ENCODE data around the gene SCN1B. TPM values are rescaled to one million over a fixed set of nuclear protein-coding genes. Genes with fewer than 3 reads are reported as not detected.
A peak's percentile ranks its signal among the peaks of the same experiment; 100 is the strongest.

The SCN1B gene
- total and polyA plus RNA-seq, 10 of the 15 experiments (the other 5 are each of a cell fraction or from before 2014, with no cell fraction given): 0.04 to 0.54 (median 0.11) TPM; not detected in 3

- TF ChIP-seq, protein P1, sequence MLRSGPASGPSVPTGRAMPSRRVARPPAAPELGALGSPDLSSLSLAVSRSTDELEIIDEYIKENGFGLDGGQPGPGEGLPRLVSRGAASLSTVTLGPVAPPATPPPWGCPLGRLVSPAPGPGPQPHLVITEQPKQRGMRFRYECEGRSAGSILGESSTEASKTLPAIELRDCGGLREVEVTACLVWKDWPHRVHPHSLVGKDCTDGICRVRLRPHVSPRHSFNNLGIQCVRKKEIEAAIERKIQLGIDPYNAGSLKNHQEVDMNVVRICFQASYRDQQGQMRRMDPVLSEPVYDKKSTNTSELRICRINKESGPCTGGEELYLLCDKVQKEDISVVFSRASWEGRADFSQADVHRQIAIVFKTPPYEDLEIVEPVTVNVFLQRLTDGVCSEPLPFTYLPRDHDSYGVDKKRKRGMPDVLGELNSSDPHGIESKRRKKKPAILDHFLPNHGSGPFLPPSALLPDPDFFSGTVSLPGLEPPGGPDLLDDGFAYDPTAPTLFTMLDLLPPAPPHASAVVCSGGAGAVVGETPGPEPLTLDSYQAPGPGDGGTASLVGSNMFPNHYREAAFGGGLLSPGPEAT (IDR thresholded peaks at IDR 0.05; ENCODE audit: low read depth): peak; percentile 97
- TF ChIP-seq CBFB (IDR thresholded peaks at IDR 0.05; ENCODE audit: low read depth) (0 out of 2 replicates have a peak, but pooled peaks have one; percentile 28), IKZF2 (IDR thresholded peaks at IDR 0.05) (peak; percentile 97 to 98), ZBTB40 (IDR thresholded peaks at IDR 0.05; ENCODE audit: borderline replicate concordance) (no peak), HDGF (IDR thresholded peaks at IDR 0.05) (no peak), EED (IDR thresholded peaks at IDR 0.05; ENCODE audit: low read depth) (peak; percentile 91), BMI1 (IDR thresholded peaks at IDR 0.05; ENCODE audit: borderline replicate concordance) (peak; percentile 60; the same call in 1 of the 2 replicates), ELK1 (IDR thresholded peaks at IDR 0.05; ENCODE audit: low read depth, low read length) (no peak), RELA (IDR thresholded peaks at IDR 0.05; ENCODE audit: borderline replicate concordance, partially characterized antibody) (peak; percentile 97), SMARCA5 (IDR thresholded peaks at IDR 0.05) (no peak), SIN3A (IDR thresholded peaks at IDR 0.05; ENCODE audit: low read depth, low read length) (no peak), PML (IDR thresholded peaks at IDR 0.05; ENCODE audit: low read length) (no peak), CREB1 (IDR thresholded peaks at IDR 0.05; ENCODE audit: low read depth) (peak; percentile 61; the same call in 1 of the 2 replicates), IRF4 (IDR thresholded peaks at IDR 0.05; ENCODE audit: low read depth, low read length) (0 out of 2 replicates have a peak, but pooled peaks have one; percentile 32), FOXK2 (IDR thresholded peaks at IDR 0.05) (no peak), BCL11A (IDR thresholded peaks at IDR 0.05; ENCODE audit: low read depth, low read length) (peak; percentile 46; the same call in 1 of the 2 replicates), SUPT20H (IDR thresholded peaks at IDR 0.05; ENCODE audit: borderline replicate concordance, control insufficient read depth, low read depth, low read length) (no peak), ZBED1 (IDR thresholded peaks at IDR 0.05; ENCODE audit: borderline replicate concordance) (no peak)
- TF ChIP-seq, protein P2, sequence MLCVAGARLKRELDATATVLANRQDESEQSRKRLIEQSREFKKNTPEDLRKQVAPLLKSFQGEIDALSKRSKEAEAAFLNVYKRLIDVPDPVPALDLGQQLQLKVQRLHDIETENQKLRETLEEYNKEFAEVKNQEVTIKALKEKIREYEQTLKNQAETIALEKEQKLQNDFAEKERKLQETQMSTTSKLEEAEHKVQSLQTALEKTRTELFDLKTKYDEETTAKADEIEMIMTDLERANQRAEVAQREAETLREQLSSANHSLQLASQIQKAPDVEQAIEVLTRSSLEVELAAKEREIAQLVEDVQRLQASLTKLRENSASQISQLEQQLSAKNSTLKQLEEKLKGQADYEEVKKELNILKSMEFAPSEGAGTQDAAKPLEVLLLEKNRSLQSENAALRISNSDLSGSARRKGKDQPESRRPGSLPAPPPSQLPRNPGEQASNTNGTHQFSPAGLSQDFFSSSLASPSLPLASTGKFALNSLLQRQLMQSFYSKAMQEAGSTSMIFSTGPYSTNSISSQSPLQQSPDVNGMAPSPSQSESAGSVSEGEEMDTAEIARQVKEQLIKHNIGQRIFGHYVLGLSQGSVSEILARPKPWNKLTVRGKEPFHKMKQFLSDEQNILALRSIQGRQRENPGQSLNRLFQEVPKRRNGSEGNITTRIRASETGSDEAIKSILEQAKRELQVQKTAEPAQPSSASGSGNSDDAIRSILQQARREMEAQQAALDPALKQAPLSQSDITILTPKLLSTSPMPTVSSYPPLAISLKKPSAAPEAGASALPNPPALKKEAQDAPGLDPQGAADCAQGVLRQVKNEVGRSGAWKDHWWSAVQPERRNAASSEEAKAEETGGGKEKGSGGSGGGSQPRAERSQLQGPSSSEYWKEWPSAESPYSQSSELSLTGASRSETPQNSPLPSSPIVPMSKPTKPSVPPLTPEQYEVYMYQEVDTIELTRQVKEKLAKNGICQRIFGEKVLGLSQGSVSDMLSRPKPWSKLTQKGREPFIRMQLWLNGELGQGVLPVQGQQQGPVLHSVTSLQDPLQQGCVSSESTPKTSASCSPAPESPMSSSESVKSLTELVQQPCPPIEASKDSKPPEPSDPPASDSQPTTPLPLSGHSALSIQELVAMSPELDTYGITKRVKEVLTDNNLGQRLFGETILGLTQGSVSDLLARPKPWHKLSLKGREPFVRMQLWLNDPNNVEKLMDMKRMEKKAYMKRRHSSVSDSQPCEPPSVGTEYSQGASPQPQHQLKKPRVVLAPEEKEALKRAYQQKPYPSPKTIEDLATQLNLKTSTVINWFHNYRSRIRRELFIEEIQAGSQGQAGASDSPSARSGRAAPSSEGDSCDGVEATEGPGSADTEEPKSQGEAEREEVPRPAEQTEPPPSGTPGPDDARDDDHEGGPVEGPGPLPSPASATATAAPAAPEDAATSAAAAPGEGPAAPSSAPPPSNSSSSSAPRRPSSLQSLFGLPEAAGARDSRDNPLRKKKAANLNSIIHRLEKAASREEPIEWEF (IDR thresholded peaks at IDR 0.05; ENCODE audit: insufficient replicate concordance, low read depth, low read length): no peak
Observed at GRCh38 chr19:34990578-34991192, 39.6 kb upstream of the SCN1B start (continued).
